Measurements from ENCODE around the gene CADM2.
"Not testable (repeated sequence)": the region's sequence is repeated elsewhere in the genome, so short reads cannot be mapped to it uniquely, and the experiment has no call there.

Gene CADM2

DNA sequence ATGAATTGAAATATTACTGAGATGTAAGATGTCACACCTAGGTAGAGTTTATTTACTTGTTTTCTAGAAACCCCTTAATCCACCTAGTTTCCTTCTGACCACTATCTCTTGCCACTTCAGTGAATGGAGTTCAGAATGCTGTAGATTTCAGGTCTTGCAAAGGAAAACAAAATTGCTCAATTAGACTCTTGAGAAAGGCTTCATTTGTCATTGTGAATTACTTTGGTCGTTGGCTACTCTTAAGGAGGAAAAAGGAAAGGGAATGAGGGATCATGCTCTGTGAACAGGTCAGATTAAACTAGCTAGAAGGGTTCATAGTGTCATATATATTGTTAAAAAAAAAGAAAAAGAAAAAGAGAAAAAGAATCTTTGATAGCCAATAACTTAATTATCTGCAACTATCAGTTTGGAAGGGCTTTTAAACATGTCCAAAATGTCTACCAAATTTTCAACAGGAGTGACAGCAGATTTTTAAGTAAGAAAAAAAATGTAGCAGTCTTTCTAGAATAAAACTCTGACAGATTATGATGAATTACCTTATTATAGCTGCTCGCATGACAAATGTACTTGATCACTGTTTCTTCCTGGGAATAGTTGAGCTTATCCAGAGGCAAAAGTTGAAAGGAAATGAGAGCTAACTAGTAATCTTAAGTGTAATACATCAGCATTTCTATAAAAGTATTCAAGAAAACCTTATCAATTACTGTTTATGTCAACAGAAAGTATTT is 543.5 kb downstream of the CADM2 start:
- Mint-ChIP-seq H3K36me3 (ENCODE audit: low read depth) (no peaks in the 10 kb centered on the region), H3K27ac (no peak overlapping the region), H3K4me1 (ENCODE audit: low read depth) (no peaks in the 10 kb centered on the region), H3K4me3 (no peak overlapping the region), H3K9me3 (no peaks in the 10 kb centered on the region), H3K27me3 (ENCODE audit: low read depth) (no peaks in the 10 kb centered on the region)

DNA sequence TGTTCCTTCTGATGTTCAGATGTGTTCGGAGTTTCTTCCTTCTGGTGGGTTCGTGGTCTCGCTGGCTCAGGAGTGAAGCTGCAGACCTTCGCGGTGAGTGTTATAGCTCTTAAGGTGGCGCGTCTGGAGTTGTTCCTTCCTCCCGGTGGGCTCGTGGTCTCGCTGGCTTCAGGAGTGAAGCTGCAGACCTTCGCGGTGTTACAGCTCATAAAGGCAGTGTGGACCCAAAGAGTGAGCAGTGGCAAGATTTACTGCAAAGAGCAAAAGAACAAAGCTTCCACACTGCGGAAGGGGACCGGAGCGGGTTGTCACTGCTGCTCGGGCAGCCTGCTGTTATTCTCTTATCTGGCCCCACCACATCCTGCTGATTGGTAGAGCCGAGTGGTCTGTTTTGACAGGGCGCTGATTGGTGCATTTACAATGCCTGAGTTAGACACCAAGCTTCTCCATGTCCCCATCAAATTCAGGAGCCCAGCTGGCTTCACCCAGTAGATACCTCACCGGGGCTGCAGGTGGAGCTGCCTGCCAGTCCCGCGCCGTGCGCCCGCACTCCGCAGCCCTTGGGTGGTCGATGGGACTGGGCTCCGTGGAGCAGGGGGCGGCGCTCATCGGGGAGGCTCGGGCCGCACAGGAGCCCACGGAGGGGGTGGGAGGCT is 545.5 kb downstream of the CADM2 start:
- not testable (repeated sequence) for H3K27me3 Mint-ChIP-seq (ENCODE audit: low read depth); H3K36me3 Mint-ChIP-seq (ENCODE audit: low read depth); H3K27ac Mint-ChIP-seq; H3K9me3 Mint-ChIP-seq; H3K4me3 Mint-ChIP-seq; H3K4me1 Mint-ChIP-seq (ENCODE audit: low read depth)

DNA sequence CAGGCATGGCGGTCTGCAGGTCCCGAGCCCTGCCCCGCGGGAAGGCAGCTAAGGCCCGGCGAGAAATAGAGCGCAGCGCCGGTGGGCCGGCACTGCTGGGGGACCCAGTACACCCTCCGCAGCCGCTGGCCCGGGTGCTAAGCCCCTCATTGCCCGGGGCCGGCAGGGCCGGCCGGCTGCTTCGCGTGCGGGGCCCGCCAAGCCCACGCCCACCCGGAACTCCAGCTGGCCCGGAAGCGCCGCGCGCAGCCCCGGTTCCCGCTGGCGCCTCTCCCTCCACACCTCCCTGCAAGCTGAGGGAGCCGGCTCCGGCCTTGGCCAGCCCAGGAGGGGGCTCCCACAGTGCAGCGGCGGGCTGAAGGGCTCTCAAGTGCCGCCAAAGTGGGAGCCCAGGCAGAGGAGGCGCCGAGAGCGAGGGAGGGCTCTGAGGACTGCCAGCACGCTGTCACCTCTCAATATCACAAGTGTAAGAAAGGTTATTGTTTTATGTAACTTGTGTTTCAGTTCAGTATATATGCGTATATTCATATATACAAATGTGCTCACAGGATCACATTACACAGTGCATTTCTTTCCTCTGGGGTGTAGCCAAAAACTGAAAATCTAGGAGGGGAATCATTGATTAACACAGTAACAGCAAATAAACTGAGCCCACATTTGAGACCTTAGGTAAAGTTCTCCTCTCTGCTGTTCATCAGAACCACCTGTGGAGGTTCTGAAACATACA is 546.2 kb downstream of the CADM2 start:
- not testable (repeated sequence) for H3K4me3 Mint-ChIP-seq; H3K4me1 Mint-ChIP-seq (ENCODE audit: low read depth)

DNA sequence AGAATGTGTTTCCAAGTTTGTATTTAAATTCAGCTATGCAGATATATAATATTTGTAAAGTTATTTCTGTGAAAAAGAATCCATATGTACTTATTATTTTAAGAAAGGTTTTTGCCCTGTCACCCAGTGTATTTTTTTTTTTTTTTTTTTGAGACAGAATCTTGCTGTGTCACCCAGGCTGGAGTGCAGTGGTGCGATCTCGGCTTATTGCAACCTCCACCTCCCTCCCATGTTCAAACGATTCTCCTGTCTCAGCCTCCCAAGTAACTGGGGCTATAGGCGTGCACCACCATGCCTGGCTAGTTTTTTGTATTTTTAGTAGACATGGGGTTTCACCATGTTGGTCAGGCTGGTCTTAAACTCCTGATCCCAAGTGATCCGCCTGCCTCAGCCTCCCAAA is 548.3 kb downstream of the CADM2 start:
- H3K27me3 Mint-ChIP-seq (ENCODE audit: low read depth); H3K27ac Mint-ChIP-seq; H3K4me1 Mint-ChIP-seq (ENCODE audit: low read depth); H3K36me3 Mint-ChIP-seq (ENCODE audit: low read depth); H3K9me3 Mint-ChIP-seq; H3K4me3 Mint-ChIP-seq: not testable (repeated sequence)

More for the DNA sequence above, 546.2 kb downstream of the CADM2 start:
- not testable (repeated sequence) for H3K27ac Mint-ChIP-seq; H3K9me3 Mint-ChIP-seq; H3K27me3 Mint-ChIP-seq (ENCODE audit: low read depth); H3K36me3 Mint-ChIP-seq (ENCODE audit: low read depth)

DNA sequence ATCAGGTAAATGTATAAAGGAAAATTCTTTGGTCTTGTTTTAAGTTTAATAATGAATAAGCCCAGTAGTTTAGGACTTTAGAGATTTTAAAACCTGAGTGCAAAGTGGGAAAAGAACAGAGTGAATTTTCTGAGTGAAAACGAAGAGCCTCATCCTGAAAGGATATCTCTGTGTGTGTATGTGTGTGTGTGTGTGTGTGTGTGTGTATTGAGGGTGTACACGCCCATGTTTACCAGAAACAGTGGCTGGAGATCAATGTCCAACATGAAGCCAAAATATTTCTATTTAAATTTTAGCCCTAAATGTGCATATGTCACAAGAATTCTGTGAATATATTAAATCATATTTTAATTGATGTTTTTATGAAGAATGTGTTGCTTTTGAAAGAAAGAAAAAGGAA is 549.9 kb downstream of the CADM2 start:
- no peak overlapping the region for H3K27ac Mint-ChIP-seq
- no peaks in the 10 kb centered on the region for H3K27me3 Mint-ChIP-seq (ENCODE audit: low read depth)
- H3K36me3 Mint-ChIP-seq (ENCODE audit: low read depth), result no peaks in the 10 kb centered on the region

DNA sequence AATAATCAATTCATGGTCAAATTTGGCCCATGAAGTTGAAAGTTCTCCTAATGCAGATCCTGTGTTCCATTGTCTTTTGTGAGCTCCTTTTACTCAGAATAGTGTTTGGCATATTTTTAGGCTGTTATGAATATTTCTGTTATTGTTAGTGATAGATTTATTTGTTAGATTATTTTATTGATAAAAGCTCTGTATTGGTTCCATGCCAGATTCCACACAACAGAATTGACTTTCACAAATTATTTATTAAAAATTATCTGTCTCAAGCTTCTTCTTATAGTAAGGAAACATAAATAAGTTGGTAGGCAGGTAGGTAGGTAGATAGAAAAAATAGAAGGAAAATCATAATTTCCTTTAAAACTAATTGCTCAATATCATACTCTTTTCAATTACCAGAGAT is 557.4 kb downstream of the CADM2 start:
- Mint-ChIP-seq H3K4me1 (ENCODE audit: low read depth) (no peaks in the 10 kb centered on the region), H3K36me3 (ENCODE audit: low read depth) (no peaks in the 10 kb centered on the region), H3K27ac (no peak overlapping the region), H3K27me3 (ENCODE audit: low read depth) (no peaks in the 10 kb centered on the region), H3K4me3 (no peak overlapping the region), H3K9me3 (peaks cover 3% of the 10 kb centered on the region)

More for the DNA sequence above, 549.9 kb downstream of the CADM2 start:
- Mint-ChIP-seq H3K4me3 (no peak overlapping the region), H3K9me3 (no peaks in the 10 kb centered on the region), H3K4me1 (ENCODE audit: low read depth) (no peaks in the 10 kb centered on the region)

DNA sequence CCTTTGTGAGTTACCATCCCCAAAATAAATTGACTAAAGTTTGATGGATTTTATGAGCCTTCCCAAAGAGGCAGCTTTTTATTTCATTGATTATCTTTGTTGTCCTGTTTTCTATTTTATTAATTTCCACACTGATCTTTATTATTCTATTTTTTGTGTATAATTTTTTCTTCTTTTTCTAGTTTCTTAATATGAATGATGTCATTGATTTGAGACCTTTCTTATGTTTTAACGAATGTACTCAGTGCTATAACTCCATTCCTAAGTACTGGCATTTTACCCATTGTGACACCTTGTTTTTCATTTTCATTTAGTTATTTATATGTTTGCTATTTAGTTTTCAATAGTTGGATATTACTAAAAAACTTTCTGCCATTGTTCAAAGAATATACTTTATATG is 565.3 kb downstream of the CADM2 start:
- H3K4me3 Mint-ChIP-seq, result no peak overlapping the region
- no peaks in the 10 kb centered on the region for H3K4me1 Mint-ChIP-seq (ENCODE audit: low read depth)
- H3K27ac Mint-ChIP-seq, result no peak overlapping the region
- H3K27me3 Mint-ChIP-seq (ENCODE audit: low read depth), result no peaks in the 10 kb centered on the region
- no peaks in the 10 kb centered on the region for H3K9me3 Mint-ChIP-seq
- no peaks in the 10 kb centered on the region for H3K36me3 Mint-ChIP-seq (ENCODE audit: low read depth)

DNA sequence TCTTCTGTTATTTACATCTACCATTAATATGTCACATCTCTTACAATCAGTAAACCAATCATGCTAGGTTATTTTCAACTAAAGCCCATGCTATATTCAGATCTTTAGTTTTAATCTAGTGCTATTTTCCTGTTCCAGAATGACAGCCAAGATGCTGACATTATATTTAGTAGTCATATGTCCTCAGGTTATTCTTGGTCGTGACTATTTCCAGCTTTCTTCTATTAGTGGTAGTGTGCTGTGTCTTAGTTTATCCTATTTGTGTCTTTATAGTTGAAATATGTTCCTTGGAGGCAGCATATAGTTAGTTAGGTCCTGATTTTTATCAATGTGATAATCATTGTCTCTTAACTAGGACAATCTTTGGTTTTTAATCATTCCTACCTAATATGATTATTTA is 566.5 kb downstream of the CADM2 start:
- no peaks in the 10 kb centered on the region for H3K36me3 Mint-ChIP-seq (ENCODE audit: low read depth)
- H3K27me3 Mint-ChIP-seq (ENCODE audit: low read depth), result no peaks in the 10 kb centered on the region

DNA sequence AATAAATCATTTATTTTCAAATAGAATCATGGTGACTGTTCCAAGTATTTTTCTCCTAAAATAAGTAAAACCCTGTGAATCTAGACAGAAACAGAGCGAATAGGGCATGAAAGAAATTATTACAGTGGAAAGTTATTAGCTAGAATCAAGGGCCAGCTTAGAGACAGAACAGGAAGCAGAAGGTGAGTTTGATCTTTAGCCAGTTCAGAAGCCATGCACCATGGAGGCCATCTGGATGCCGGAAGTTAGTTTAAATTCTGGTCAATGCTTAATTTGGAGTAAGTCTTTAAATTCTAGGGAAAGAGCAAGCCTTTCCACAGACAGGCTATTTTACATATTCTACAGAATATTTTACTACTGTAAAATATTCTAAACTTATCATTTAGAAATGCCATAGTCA is 574.8 kb downstream of the CADM2 start:
- Mint-ChIP-seq H3K9me3 (peaks cover 5% of the 10 kb centered on the region), H3K36me3 (ENCODE audit: low read depth) (no peaks in the 10 kb centered on the region), H3K4me3 (no peak overlapping the region), H3K4me1 (ENCODE audit: low read depth) (no peaks in the 10 kb centered on the region), H3K27ac (no peak overlapping the region), H3K27me3 (ENCODE audit: low read depth) (no peaks in the 10 kb centered on the region)

More for the DNA sequence above, 566.5 kb downstream of the CADM2 start:
- no peaks in the 10 kb centered on the region for H3K4me1 Mint-ChIP-seq (ENCODE audit: low read depth)
- no peak overlapping the region for H3K4me3 Mint-ChIP-seq
- H3K27ac Mint-ChIP-seq, result no peak overlapping the region
- no peaks in the 10 kb centered on the region for H3K9me3 Mint-ChIP-seq

DNA sequence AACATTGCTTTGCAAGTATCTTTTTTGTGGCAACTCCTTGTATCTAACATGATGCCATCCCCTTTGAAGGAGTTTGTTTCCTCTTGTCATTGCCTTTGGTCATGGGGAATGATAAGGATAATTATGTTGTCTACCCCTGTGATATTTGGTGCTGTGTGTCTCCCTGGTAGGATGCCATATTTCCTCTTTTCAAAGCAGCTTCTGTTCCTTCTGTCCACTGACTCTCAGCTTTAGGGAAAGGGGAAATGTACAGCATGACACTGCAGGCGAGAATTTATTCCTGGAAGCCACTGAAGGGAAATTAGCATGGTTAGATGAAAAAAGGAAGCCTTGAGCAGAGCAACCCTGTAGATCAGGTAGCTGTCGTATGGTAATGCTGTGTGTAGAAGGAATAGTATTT is 576.7 kb downstream of the CADM2 start:
- Mint-ChIP-seq H3K27me3 (ENCODE audit: low read depth) (no peaks in the 10 kb centered on the region), H3K4me1 (ENCODE audit: low read depth) (no peaks in the 10 kb centered on the region), H3K4me3 (no peak overlapping the region), H3K27ac (no peak overlapping the region), H3K36me3 (ENCODE audit: low read depth) (no peaks in the 10 kb centered on the region), H3K9me3 (peaks cover 5% of the 10 kb centered on the region)

DNA sequence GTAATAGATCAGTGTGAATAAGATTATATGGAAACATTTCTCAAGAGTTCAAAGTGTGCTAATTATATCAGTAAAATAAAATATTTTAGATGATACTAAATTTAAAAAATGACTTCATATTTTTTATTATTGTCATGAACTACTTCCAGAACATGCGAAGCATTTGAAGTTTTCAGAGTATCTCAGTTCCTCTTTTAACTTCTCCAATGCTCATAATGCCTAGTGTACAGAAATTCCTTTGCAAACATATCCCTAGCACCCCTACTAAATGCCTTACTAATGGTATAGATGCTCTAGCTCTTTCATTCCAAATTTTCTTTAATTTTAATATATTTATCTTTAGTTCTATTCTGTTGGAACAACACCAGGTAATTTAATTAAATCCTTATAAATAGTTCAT is 580.4 kb downstream of the CADM2 start:
- no peaks in the 10 kb centered on the region for H3K36me3 Mint-ChIP-seq (ENCODE audit: low read depth)
- H3K4me1 Mint-ChIP-seq (ENCODE audit: low read depth), result no peaks in the 10 kb centered on the region
- no peaks in the 10 kb centered on the region for H3K27me3 Mint-ChIP-seq (ENCODE audit: low read depth)
- no peaks in the 10 kb centered on the region for H3K9me3 Mint-ChIP-seq
- H3K4me3 Mint-ChIP-seq, result no peak overlapping the region
- H3K27ac Mint-ChIP-seq, result no peak overlapping the region

DNA sequence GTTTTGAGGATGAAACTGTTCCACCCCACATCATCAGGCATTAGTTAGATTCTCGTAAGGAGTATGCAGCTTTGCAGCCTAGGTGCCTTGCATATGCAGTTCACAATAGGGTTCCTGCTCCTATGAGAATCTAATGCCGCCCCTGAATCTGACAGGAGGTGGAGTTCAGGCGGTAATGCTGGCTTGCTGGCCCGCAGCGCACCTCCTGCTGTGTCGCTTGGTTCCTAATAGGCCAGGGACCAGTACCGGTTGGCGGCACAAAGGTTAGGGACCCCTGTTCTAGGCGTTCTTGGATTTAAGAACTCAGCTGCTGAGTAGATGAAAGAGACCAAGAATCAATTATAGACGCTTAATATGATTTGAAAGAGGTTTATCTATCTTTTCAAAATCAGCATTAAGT is 595.4 kb downstream of the CADM2 start:
- H3K4me1 Mint-ChIP-seq (ENCODE audit: low read depth), result no peaks in the 10 kb centered on the region
- H3K9me3 Mint-ChIP-seq, result no peaks in the 10 kb centered on the region
- H3K36me3 Mint-ChIP-seq (ENCODE audit: low read depth), result no peaks in the 10 kb centered on the region
- no peak overlapping the region for H3K4me3 Mint-ChIP-seq
- no peaks in the 10 kb centered on the region for H3K27me3 Mint-ChIP-seq (ENCODE audit: low read depth)
- H3K27ac Mint-ChIP-seq, result no peak overlapping the region

DNA sequence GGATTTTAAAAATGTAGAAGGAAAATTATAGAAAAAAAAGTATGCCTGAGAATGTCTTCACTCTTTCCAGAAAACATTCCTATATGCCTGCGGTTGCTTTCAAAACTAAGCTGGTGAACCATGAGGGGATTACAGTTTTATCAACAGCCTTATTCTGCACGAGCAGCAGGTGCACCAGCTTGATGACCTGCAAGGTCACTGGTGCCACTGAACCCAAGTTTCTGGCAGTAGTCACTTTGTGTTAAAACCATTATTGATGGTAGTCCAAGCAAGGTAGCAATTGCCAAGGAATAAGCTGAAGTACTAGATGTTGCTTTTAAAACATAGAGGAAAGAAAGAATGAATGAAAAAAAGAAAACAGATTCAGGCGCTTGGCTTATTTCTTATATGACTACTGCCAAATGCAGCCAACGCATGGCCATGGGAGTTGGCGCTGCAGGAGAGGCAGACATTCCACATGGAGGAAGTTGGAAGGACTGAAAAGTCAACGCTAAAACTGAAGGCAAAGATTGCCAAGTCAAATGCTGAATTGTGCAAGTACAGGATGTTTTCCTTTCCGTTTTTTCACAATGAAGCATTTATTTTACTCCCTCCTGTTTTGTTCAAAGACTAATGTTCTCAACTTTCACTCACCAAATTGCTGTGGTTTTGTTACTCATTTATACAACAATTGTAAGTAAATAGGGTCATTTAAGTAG is 601.4 kb downstream of the CADM2 start:
- Mint-ChIP-seq H3K27me3 (ENCODE audit: low read depth) (no peaks in the 10 kb centered on the region), H3K4me1 (ENCODE audit: low read depth) (no peaks in the 10 kb centered on the region), H3K36me3 (ENCODE audit: low read depth) (no peaks in the 10 kb centered on the region), H3K9me3 (no peaks in the 10 kb centered on the region), H3K4me3 (no peak overlapping the region), H3K27ac (no peak overlapping the region)

DNA sequence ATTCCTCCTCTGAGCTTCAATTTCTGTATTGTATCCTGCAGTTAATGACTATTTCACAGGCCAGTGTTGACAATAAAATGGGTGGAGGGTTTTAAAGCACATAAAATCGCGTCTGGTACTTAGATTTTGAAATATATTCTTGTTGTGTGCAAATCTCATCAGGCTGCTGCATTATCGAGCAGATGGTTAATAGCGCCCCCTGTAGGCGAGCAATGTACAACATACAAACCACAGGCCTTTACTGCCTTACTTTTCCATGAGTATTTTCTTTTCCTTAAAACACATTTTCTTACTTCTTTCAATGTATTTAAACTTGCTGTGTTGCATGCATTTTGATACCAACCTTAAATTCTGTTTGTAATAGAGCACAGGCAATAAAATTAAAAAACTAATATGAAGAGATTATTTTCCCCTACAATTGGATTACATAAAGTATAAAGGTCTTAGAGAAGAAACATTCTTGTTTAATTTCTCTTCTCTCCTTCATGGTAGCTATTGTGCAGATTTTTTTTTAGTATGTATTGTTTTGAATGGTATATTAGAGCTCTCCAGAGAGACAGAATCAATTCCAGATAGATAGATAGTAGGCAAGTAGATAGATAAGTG is 608.4 kb downstream of the CADM2 start:
- H3K27ac Mint-ChIP-seq, result no peak overlapping the region
- H3K27me3 Mint-ChIP-seq (ENCODE audit: low read depth), result no peaks in the 10 kb centered on the region
- H3K4me1 Mint-ChIP-seq (ENCODE audit: low read depth), result no peaks in the 10 kb centered on the region
- no peaks in the 10 kb centered on the region for H3K9me3 Mint-ChIP-seq
- H3K36me3 Mint-ChIP-seq (ENCODE audit: low read depth), result no peaks in the 10 kb centered on the region
- no peak overlapping the region for H3K4me3 Mint-ChIP-seq
